ENCODE results near the gene BOK. TPM values are rescaled to one million over a fixed set of nuclear protein-coding genes. Genes with fewer than 3 reads are reported as not detected.

The BOK gene
- polyA plus RNA-seq, 1 experiment: 42.9 TPM

GRCh38 chr2:241554610-241555322 lies 3.8 kb upstream of the BOK start:
- ChIA-PET POLR2A (no interaction called here), CTCF (interaction anchor here (0.7 kb wide), 1 partner anchor 68 kb away, joined by 3 read pairs; no protein-coding TSS in a partner anchor)
- H3K36me3 ChIP-seq (ENCODE audit: control insufficient read depth, insufficient read depth, low read length): no peaks in the 10 kb centered on the region
- no peak overlapping the region for H3K4me3 ChIP-seq (ENCODE audit: low read depth, low read length)
- no peaks in the 10 kb centered on the region for H3K27me3 ChIP-seq (ENCODE audit: control insufficient read depth, insufficient read depth, low read length)
- DNase-seq (ENCODE audit: low read depth): no peak
- TF ChIP-seq CTCF (IDR thresholded peaks at IDR 0.05; ENCODE audit: insufficient read depth, low read depth, low read length): no peak

- Histone ChIP-seq H3K4me3 (ENCODE audit: low read depth, low read length) (no peak overlapping the region), H3K27me3 (ENCODE audit: control insufficient read depth, insufficient read depth, low read length) (no peaks in the 10 kb centered on the region), H3K36me3 (ENCODE audit: control insufficient read depth, insufficient read depth, low read length) (no peaks in the 10 kb centered on the region)
- ChIA-PET POLR2A (no interaction called here), CTCF (interaction anchor here (1.2 kb wide), 1 partner anchor 48 kb away, joined by 3 read pairs; the partner anchor contains the start of gene STK25)
- DNase-seq (ENCODE audit: low read depth): no peak
- no peak for TF ChIP-seq CTCF (IDR thresholded peaks at IDR 0.05; ENCODE audit: insufficient read depth, low read depth, low read length)
Measured at GRCh38 chr2:241555711-241556110, 2.8 kb upstream of the BOK start.

- DNase-seq (ENCODE audit: low read depth): no peak
- no peak for TF ChIP-seq CTCF (IDR thresholded peaks at IDR 0.05; ENCODE audit: insufficient read depth, low read depth, low read length)
- ChIA-PET POLR2A (no interaction called here), CTCF (interaction anchor here (1.8 kb wide), 1 partner anchor 10 kb away, joined by 6 read pairs; no protein-coding TSS in a partner anchor)
- Histone ChIP-seq H3K4me3 (ENCODE audit: low read depth, low read length) (no peak overlapping the region), H3K36me3 (ENCODE audit: control insufficient read depth, insufficient read depth, low read length) (no peaks in the 10 kb centered on the region), H3K27me3 (ENCODE audit: control insufficient read depth, insufficient read depth, low read length) (no peaks in the 10 kb centered on the region)
Measured at GRCh38 chr2:241556746-241557145, 1.8 kb upstream of the BOK start.

- CTCF ChIA-PET: interaction anchor here (0.6 to 1.5 kb wide), 3 partner anchors 30 to 100 kb away, joined by 3 read pairs; no protein-coding TSS in a partner anchor
Measured at GRCh38 chr2:241559323-241560161, 997 bp downstream of the BOK start.

More at GRCh38 chr2:241559323-241560161, 997 bp downstream of the BOK start:
- no peak for DNase-seq (ENCODE audit: low read depth)
- Histone ChIP-seq H3K27me3 (ENCODE audit: control insufficient read depth, insufficient read depth, low read length) (no peaks in the 10 kb centered on the region), H3K36me3 (ENCODE audit: control insufficient read depth, insufficient read depth, low read length) (peaks cover 14% of the 10 kb centered on the region), H3K4me3 (ENCODE audit: low read depth, low read length) (peak overlapping the region; percentile 64)
- no peak for TF ChIP-seq CTCF (IDR thresholded peaks at IDR 0.05; ENCODE audit: insufficient read depth, low read depth, low read length)
- POLR2A ChIA-PET: no interaction called here

Data from BJ (cell line).